NT2/D1 (cell line): ENCODE measurements around the gene SNAP29.

Experiments
- SUZ12 ChIP-seq: IDR thresholded peaks from 2 replicates; pipeline ENCODE4 v1.6.1; 2011; ENCODE audit not compliant: insufficient read length, insufficient read depth; ENCODE audit errors: extremely low read depth
- YY1 ChIP-seq: IDR thresholded peaks from 2 replicates; pipeline ENCODE4 v1.6.1; 2011; ENCODE audit not compliant: insufficient read length, insufficient read depth
- ZNF274 ChIP-seq: IDR thresholded peaks from 2 replicates; pipeline ENCODE4 v1.6.1; 2011; ENCODE audit warnings: mild to moderate bottlenecking, low read depth, low read length

- TF ChIP-seq SUZ12 (no peak), ZNF274 (no peak), YY1 (no peak)
Observed at GRCh38 chr22:20863366-20863765, 4.6 kb downstream of the SNAP29 start.
